K562 (cell line): Measurements from ENCODE around the gene NCR1. TPM values are rescaled to one million over a fixed set of nuclear protein-coding genes. Genes with fewer than 3 reads are reported as not detected.
A peak's percentile ranks its signal among the peaks of the same experiment; 100 is the strongest.

Experiments
- NR0B1 ChIP-seq: fragments of 450-650 bp; IDR thresholded peaks from one replicate; pipeline ENCODE4 v1.6.1; 2018; ENCODE audit warnings: mild to moderate bottlenecking, moderate library complexity; ENCODE audit not compliant: partially characterized antibody
- REST ChIP-seq, 2 experiments: fragments of 450-650 bp; formaldehyde crosslinking in 1 of 2; IDR thresholded peaks; 2 replicates each; pipeline versions ENCODE4 v1.4.0 to v1.6.1; 2014 to 2020; ENCODE audit warnings: mild to moderate bottlenecking in 2 of 2, borderline replicate concordance in 1 of 2, low read depth in 1 of 2
- TCF3 ChIP-seq: sonication (generic); formaldehyde crosslinking; IDR thresholded peaks from 2 replicates; pipeline ENCODE4 v1.4.0; 2020; ENCODE audit warnings: mild to moderate bottlenecking, missing genetic modification reagents
- polyA plus RNA-seq, 8 experiments: library from polyadenylated mRNA; depleted of rRNA in 4 of 8; stranded (reverse) in 5 of 8; unstranded in 3 of 8; fragments of >200 nt; fragmentation: Nextera tagmentation in 2 of 8; fragmentation: Illumina TruSeq in 1 of 8; extraction: Ambion mirVana in 2 of 8; extraction: Trizol in 1 of 8; gene quantifications; 2 replicates each; pipeline versions ENCODE4 v1.2.1 to v1.2.3, GENCODE V29; 2011 to 2014; ENCODE audit warnings: inconsistent platforms in 1 of 8, missing spikeins in 1 of 8
- total RNA-seq, 7 experiments: library from RNA; depleted of rRNA in 6 of 7; stranded (reverse); fragments of >200 nt in 6 of 7; fragmentation: Illumina TruSeq in 2 of 7; extraction: Trizol in 2 of 7; gene quantifications; 2 replicates each; pipeline versions ENCODE4 v1.2.1 to v1.2.3, GENCODE V29; 2011 to 2021; ENCODE audit warnings: low replicate concordance in 1 of 7

NCR1 gene
- total and polyA plus RNA-seq, 9 of the 15 experiments (the other 6 are each of a cell fraction or from before 2014, with no cell fraction given), result 0.25 to 3.1 (median 1.2) TPM

GRCh38 chr19:54882758-54883157 is 23.2 kb upstream of the NCR1 start (continued):
- TF ChIP-seq NR0B1, result no peak
- peak; percentile 12; the same call in 1 of the 2 replicates for TF ChIP-seq REST (IDR thresholded peaks at IDR 0.05; ENCODE audit: borderline replicate concordance)
- TF ChIP-seq REST (CRISPR knock-in tag; IDR thresholded peaks at IDR 0.05; ENCODE audit: low read depth), result no peak
- no peak for TF ChIP-seq TCF3 (CRISPR knock-in tag)
